ENCODE results near the gene TPP2. TPM values are rescaled to one million over a fixed set of nuclear protein-coding genes. Genes with fewer than 3 reads are reported as not detected.

TPP2 gene
- total RNA-seq, 1 donor from 2014 or later = 51.4 TPM

DNA sequence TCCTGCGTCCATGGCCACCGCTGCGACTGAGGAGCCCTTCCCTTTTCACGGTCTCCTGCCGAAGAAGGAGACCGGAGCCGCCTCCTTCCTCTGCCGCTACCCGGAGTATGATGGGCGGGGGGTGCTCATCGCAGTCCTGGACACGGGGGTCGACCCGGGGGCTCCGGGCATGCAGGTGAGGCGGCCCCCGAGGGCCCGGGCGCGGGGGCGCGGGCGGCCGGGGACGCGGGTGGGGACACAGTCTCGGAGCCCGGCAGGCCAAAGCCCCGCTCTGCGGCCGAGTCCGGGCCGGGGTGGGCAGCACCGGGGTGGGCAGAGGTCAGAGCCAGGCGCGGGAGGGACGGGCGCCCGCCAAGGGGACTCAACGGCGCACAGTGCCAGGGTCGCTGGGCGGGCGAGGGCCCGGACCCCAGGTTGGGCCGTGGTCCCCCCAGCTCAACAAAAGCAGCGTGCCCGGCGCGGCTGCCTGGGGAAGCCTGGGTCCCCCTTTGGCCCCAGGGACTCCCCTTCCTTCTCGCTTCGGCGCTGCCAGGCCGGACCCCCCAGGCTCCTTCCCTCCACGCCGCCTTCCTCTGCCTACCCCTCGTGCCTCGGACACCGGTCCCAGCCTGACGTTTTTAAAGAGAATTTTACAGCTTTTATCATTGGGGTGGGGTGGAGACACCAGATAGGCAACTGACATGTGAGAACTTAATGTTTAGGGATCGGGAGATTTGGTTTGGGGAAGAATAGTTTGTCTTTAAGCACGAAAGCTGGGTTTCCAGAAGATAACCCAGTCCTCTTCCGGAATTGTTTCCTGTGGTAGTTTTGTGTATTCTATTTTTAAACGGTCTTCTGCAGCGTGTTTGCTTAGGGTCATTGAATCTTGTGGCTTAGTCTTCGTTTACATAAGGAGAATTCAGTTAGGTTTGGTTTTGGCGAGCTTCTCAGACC, 509 bp downstream of the TPP2 start:
- TF ChIP-seq, protein P1, sequence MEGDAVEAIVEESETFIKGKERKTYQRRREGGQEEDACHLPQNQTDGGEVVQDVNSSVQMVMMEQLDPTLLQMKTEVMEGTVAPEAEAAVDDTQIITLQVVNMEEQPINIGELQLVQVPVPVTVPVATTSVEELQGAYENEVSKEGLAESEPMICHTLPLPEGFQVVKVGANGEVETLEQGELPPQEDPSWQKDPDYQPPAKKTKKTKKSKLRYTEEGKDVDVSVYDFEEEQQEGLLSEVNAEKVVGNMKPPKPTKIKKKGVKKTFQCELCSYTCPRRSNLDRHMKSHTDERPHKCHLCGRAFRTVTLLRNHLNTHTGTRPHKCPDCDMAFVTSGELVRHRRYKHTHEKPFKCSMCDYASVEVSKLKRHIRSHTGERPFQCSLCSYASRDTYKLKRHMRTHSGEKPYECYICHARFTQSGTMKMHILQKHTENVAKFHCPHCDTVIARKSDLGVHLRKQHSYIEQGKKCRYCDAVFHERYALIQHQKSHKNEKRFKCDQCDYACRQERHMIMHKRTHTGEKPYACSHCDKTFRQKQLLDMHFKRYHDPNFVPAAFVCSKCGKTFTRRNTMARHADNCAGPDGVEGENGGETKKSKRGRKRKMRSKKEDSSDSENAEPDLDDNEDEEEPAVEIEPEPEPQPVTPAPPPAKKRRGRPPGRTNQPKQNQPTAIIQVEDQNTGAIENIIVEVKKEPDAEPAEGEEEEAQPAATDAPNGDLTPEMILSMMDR (IDR thresholded peaks at IDR 0.05; ENCODE audit: insufficient read depth, low read length, poor library complexity, severe bottlenecking) = no peak
- H3K4me3 ChIP-seq (ENCODE audit: low read depth, low read length) = peak overlapping the region; percentile 58
- H3K27me3 ChIP-seq (ENCODE audit: control insufficient read depth, insufficient read depth, low read length) = no peaks in the 10 kb centered on the region
- no peak for DNase-seq (ENCODE audit: low read depth)
- no peaks in the 10 kb centered on the region for H3K36me3 ChIP-seq (ENCODE audit: control insufficient read depth, insufficient read depth, low read length)

DNA sequence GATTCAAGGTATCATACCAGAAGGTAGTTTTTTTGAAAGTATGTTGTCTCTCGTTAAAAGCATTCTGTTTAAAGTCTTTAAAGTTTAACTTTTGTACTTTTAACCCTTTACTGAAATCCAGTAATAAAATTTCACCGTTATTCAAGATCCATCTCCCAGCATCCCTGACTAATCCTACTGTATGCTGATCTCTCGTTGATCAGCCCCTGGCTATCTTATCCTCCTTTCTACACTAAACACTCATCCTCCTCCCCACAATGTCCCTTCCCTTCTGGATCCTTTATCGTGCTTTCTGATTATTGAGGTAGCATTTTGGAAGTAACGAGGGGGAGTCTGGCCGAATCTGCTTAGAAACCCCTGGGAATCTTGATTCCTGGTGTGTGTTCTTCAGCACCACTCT, 1.3 kb downstream of the TPP2 start:
- TF ChIP-seq, protein P1 (IDR thresholded peaks at IDR 0.05; ENCODE audit: insufficient read depth, low read length, poor library complexity, severe bottlenecking) = no peak
- Histone ChIP-seq H3K36me3 (ENCODE audit: control insufficient read depth, insufficient read depth, low read length) (no peaks in the 10 kb centered on the region), H3K4me3 (ENCODE audit: low read depth, low read length) (peak overlapping the region; percentile 58), H3K27me3 (ENCODE audit: control insufficient read depth, insufficient read depth, low read length) (no peaks in the 10 kb centered on the region)
- no peak for DNase-seq (ENCODE audit: low read depth)

DNA sequence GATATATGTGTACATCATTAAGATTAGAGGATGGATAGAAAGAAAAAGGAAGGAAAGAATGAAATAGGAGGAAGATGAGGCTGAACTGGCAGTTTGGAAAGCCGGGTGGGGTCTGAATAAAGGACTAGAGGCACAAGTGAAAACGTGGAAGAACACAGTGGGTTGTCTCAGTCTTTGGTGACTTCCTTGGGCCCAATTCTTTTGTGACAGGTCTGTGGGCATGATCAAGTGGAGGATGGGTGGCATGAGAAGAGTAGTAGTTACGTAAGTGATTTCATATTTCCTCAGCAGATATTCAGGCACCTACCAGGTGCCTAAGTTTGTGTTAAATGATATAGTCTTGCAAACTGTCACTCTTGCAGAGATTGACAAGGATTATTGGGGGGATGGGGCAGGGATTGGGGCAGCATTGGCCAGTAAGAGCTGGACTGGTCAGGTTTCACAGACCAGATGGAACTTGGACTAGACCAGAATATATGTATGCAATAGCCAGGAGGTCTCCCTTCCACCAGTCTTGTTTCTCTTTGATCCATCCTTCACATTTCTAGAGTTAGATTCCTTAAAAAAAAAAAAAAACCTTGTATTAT, 2.7 kb downstream of the TPP2 start:
- Histone ChIP-seq H3K27me3 (ENCODE audit: control insufficient read depth, insufficient read depth, low read length) (no peaks in the 10 kb centered on the region), H3K4me3 (ENCODE audit: low read depth, low read length) (no peak overlapping the region), H3K36me3 (ENCODE audit: control insufficient read depth, insufficient read depth, low read length) (no peaks in the 10 kb centered on the region)
- no peak for DNase-seq (ENCODE audit: low read depth)
- TF ChIP-seq, protein P1 (IDR thresholded peaks at IDR 0.05; ENCODE audit: insufficient read depth, low read length, poor library complexity, severe bottlenecking) = no peak

DNA sequence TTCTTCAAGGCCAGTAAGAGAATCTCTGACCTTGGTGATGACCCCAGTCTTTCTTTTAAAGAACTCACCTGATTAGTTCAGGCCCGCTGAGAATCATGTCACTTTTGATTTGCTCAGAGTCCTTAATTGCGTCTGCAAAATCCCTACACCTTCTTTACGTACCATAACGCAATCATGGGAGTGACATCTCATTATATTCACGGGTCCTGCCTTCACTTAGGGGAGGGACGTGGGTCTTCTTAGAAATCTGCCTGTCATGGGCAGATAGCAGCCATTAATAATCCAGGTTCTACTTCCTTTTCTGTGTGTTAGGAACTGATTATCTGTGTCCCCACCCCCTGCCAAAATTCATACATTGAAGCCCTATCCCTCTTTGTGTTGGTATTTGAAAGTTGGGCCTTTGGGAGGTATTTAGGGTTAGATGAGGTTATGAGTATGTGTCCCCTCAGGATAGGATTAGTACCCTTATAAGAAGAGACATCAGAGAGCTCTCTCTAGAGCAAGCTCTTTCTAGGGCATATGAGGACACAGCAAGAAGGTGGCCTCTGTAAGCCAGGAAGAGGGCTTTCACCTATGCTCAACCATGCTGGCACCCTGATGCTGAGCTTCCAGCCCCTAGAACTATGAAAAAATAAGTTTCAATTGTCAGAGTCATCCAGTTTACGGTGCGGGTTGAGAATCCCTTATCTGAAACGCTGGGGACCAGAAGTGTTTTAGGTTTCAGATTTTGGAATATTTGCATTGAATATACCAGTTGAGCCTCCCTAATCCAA, 9.9 kb downstream of the TPP2 start:
- no peak overlapping the region for H3K4me3 ChIP-seq (ENCODE audit: low read depth, low read length)
- no peaks in the 10 kb centered on the region for H3K27me3 ChIP-seq (ENCODE audit: control insufficient read depth, insufficient read depth, low read length)
- DNase-seq (ENCODE audit: low read depth) = no peak
- H3K36me3 ChIP-seq (ENCODE audit: control insufficient read depth, insufficient read depth, low read length) = no peaks in the 10 kb centered on the region
- TF ChIP-seq, protein P1 (IDR thresholded peaks at IDR 0.05; ENCODE audit: insufficient read depth, low read length, poor library complexity, severe bottlenecking) = no peak

DNA sequence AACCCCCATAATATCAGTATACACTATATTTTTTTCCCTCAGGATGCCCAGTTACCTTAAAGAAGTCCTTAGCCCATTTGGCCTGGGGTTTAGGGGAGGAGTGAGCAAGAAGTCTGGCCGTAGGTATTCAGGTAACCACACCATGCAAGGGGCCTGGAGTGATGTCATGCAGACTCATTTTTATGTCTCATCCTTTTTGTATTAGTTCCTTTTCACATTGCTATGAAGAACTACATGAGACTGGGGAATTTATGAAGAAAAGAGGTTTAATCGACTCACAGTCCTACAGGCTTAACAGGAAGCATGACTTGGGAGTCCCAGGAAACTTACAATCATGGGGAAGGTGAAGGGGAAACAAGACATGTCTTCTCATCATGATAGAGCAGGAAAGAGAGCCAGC, 12.2 kb downstream of the TPP2 start:
- TF ChIP-seq, protein P1 (IDR thresholded peaks at IDR 0.05; ENCODE audit: insufficient read depth, low read length, poor library complexity, severe bottlenecking) = no peak
- no peak overlapping the region for H3K4me3 ChIP-seq (ENCODE audit: low read depth, low read length)
- DNase-seq (ENCODE audit: low read depth) = no peak
- no peaks in the 10 kb centered on the region for H3K27me3 ChIP-seq (ENCODE audit: control insufficient read depth, insufficient read depth, low read length)
- no peaks in the 10 kb centered on the region for H3K36me3 ChIP-seq (ENCODE audit: control insufficient read depth, insufficient read depth, low read length)

Data from kidney epithelial cell (primary cell).